Activated CD8-positive, alpha-beta memory T cell treated with anti-CD3 and anti-CD28 coated beads for 4 hours (primary cell): ENCODE results near the gene CABP7.

ENCODE experiments used
- DNase-seq, 2 donors: peaks; one replicate each; pipeline ENCODE4 v3.0.0-alpha.2; 2020; ENCODE audit warnings: low read depth in 2 of 2

Gene CABP7

DNA sequence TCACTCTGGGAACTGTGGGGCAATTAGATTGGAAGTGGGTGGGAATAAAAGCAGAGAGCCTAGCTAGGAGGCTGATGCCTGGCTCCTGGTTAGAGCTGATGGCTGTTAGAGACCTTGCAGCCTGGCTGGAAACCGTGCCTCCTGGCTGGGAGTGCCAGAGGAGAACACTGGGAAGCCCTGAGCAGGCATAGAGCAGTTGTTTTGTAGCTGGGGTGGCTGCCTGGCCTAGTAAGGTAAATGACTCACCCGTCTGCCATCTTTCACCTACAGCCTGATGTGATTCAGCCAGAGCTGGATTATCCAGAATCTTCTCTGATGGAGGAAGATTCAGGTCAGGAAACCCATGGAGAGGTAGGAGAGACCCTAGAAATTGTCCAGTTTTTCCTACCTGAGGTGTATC is 53.4 kb downstream of the CABP7 start:
- no peak for DNase-seq

- DNase-seq: no peak
These were observed 60.4 kb downstream of the CABP7 start for GRCh38 chr22:29780220-29780619.

DNA sequence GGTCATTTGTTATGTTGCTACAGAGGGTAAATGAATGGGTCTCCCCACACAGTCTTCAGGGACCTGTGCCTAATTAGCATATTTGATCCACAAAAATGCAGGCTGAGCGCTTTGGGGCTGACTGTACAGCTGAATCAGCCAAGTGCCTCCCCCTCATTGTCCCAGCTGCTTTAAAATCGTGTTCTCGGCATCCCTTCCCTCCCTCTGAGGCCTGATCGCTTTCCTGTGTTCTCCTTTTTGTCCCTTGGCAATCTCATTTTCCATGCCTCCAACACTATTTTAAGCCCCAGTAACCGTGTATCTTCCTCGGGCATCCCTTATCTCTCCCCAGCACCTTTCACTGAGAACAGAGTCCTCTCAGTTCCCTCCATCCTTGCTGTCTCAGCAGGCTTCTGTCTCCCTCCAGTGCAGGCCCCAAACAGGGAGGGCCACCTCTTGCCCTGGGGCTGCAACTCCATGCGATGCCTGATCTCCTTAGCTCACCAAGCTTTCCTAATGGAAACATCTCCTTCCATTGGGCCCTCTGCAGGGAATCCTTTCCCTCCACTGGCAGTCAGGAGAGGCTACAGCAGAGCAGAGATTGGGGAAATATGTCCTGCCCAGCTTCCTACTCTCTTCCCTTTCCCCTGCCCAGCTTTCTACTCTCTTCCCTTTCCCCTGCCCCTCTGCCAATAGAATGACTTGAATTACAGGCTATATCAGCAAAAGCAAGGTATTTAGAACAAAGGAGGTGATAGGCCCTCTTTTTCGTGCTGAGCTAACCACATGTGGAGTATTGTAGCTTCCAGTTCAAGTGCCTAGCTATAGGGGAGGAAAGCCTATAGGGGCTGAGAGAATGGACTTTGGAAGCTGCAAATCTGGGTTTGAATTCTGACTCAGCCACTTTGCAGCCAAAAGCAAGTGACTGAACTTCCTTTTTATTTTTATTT is 61.2 kb downstream of the CABP7 start:
- no peak for DNase-seq
